NCI-H774 (cell line): ENCODE data around the gene UTP11.

Experiments
- DNase-seq: peaks from one replicate; lab custom pipeline; 2025; lab: John Stamatoyannopoulos, UW

UTP11 gene

DNA sequence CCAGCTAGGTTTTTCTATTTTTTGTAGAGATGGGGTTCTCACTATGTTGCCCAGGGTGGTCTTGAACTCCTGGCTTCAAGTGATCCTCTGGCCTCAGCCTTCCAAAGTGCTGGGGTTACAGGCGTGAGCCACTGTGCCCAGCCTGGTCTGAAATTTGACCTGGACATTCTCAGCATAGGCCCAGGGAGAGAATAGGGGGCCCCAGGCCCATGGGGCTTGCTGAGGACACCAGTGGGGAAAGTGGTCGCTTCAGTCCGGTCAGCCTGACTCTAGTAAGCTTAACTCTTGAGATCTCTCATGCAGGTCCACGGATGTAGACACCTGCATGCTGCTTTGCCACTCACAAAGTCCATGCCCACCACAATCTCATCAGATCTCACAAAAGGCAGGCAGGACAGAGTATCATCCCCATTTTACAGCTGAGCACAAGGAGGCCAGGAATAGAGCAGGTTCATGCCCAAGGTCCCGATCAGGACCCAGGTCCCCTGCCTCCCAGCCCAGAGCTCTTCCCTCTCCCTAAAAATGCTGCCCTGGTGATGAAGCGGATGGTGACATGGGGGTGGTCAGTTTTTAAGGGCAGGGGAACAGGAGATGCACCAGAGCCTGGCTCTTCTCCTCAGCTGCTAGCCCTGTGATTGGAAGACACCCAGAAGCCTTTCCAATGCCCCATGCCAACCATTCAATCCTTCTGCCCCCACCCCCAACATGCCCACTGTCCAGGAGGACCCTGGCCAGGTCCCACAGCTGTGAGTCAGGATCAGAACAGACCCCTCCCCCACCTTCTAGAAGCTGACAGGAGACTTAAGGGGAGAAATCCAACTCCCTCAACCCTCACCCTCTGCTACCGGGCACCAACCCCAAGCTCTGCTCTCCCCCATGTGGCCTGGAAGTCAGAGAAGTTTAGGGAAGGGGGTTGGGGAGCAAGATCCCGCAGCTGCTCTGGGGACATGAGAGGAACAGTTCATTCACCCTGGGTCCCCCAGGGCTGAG lies 9.0 kb upstream of the UTP11 start:
- DNase-seq: no peak

DNA sequence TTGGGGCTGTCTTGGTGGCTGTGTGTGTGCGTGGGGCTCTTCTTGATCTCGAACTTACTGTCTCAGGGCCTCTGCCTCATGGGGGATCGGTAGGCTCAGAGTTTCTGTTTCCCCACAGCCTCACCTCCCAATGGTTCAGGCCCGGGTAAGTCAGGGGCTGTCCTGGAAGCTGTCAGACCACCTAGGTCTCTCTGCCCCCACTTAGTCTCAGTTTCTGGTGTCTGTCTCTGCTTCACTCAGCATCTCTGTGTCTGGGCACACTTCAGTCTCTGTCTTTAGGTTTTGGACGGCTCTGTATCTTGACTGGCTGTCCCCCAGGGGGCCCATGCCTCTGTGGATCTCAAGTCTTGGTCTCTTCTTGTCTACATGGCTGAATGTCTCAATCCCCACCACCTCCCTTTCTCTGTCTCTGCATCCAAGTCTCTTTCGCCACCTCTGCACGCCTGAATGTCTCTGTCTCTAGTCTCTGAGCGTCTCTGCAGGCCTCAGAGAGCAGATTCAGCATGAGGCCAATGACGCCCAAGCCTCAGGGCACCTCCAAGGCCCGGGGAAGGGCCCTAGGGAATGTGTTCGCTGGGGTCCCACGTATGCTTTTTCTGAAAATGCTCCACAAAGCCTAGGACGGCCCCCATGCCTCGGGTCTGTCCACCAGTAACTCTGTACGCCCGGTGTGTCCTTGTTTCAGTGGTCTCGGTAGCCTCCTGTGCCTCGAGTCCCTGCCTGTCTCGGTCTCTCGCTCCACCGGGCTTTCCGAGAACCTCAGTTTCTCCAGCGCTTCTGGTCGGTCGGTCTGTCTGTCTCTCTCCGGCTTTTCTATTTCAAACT lies 8.0 kb upstream of the UTP11 start:
- no peak for DNase-seq

DNA sequence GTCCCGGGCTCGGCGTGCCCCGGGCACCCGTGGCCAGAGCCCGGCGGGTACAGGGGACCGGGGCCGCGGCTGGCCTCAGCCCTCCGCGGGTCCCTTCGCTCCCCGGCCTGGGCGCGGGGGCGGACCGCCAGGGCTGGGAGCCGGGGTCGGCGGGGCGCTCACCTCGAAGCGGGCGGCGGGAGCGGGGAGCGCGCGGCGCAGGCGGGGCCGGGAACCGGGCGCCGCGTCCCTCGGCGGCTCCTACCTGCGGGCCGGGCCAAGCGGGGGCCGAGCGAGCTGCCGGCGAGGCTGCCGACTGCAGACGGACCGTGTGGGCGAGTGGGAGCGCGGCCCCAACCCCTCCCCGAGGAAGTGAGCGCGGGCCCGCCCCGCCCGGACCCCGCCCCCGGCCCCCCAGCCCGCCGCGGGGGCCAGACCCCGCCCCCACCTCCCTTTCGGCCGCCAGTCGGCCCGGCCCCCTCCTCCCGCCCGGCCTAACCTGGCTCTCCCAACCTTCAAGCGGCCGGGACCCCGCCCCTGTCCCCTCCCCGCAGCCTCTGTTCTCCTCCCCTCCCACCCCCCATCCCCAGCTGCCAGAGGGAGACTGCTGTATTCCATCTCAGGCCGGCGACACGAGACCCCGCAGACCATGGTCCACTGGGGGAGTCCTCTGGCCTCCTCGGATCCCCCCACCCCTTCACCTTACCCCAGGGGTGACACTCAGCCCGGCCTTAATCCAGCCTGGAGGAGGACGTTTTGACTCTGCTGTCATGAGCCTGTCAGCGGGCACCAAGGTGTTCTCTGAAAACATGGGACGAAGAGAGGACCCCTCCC lies 7.1 kb upstream of the UTP11 start, which contains the start of gene FHL3:
Gene FHL3 (minus strand): TSS at position 320 of the 813 bp plus-strand sequence. CDS start 6,102 bp downstream, outside the sequence.
- DNase-seq: peak; percentile 45

DNA sequence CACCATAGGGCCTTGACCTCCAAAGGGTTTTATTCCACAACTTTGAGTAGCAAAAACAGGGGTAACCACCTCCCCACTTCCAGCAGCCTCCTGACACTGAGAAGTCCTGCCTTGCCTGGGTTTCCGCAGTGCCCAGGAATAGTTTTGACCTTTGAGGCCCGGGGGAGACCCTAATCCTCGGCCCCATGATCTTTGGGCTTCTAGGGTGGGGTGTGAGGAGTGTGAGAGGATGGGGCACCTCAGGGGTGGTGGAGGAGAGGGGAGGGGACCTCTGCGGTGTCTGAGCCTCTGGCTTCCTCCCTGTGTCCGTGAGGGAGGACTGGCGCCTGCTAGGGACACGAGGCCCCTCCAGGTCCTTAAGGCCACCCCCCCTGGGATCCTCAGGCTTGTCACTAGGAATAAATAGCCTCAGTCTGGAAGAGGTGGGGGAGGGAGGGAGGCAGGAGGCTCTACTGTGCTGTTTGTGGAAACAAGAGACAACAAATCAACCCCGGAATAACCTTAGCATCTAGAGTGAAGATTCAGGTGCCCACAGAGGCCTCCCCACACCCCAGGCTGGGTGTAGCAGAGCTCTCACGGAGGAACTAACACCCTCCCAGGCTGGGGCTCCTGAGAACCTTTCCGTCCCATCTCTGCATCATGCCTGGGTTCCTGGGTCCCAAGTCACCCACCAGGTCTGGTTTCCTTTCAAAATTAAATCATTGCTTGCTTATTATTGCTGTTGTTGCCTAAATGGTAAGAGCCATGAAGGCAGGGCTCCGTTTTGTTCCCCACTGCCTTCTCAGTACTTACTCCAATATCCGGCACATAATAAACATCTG lies 6.3 kb upstream of the UTP11 start:
- no peak for DNase-seq

DNA sequence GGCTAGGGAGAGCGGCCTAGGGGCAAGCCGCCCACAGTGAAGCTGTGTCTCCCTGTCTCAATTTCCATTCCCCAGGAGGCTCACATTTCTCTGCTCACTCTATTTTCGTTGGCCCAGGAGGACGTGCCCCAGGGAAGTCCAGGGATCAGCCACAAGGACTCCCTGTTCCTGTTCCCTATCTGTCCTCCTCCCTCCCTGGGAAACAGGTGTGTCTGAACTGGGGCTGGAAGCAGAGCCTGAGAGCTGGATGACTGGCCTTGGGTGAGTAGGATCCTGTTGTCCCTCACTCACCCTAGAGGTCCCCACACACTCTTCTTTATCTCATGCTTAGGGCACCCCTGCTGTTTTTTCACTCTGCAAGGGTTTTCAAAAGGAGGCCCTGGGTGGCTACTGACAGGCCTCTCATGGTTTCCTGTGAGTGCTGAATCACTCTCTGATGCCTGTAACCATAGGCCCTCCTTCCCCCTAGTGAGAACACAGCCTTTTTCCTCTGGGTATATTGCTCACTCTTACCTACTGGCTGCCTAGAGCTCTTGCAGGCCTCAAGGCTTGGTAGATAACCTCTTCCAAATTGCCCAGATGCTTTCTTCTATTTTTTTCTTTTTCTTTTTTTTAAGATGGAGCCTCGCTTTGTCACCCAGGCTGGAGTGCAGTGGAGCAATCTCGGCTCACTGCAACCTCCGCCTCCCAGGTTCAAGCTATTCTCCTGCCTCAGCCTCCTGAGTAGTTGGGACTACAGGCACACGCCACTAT lies 3.3 kb upstream of the UTP11 start:
- DNase-seq: no peak

DNA sequence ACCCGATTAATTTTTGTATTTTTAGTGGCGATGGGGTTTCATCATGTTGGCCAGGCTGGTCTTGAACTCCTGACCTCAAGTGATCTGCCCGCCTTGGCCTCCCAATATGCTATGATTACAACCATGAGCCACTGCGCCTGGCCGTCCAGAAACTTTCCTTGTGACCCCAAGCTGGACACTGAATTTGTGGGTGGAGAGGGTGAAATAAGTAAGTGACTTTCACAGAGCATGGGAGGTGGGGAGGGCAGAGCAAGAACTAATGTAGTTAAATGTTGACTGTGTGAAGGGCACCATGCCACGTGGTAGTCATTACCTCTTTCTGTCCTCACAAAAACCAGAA lies 2.7 kb upstream of the UTP11 start:
- no peak for DNase-seq

DNA sequence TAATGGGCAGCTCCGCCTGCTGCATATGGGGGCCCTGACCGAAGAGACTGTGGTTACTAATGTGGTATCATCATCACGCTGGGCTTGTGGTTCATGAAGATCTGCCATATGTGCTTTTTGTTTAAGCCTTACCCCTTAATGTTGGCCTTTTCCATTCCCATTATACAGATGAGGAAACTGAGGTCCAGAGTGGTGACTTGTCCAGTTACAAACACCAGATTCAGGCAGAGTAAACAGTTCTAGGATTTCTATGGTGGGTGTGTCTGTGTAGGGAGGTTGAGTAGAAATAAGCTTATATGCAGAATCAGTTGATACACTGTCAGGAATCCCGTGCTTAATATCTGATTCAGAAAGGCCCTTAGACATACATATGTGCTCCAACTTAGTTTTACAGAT lies 691 bp downstream of the UTP11 start:
- DNase-seq: no peak

DNA sequence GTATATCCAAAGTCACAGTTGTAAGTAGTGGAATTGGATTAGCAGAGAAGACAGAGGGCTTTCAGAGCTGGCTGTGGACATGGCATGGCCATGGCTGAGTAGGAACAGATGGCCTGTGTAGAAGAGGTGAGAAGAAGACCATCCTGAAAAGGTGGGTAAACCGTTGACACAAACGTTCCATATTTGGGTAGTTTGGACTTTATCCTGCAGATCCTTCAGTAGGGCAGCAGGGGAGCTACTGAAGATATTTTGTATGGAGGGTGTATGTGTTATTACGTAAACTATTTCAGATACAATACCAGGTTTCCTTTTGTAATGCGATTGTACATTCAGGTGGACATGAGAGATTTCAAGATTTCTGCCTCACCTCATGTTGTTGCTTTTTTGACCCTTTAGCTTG lies 1.6 kb downstream of the UTP11 start:
- no peak for DNase-seq

DNA sequence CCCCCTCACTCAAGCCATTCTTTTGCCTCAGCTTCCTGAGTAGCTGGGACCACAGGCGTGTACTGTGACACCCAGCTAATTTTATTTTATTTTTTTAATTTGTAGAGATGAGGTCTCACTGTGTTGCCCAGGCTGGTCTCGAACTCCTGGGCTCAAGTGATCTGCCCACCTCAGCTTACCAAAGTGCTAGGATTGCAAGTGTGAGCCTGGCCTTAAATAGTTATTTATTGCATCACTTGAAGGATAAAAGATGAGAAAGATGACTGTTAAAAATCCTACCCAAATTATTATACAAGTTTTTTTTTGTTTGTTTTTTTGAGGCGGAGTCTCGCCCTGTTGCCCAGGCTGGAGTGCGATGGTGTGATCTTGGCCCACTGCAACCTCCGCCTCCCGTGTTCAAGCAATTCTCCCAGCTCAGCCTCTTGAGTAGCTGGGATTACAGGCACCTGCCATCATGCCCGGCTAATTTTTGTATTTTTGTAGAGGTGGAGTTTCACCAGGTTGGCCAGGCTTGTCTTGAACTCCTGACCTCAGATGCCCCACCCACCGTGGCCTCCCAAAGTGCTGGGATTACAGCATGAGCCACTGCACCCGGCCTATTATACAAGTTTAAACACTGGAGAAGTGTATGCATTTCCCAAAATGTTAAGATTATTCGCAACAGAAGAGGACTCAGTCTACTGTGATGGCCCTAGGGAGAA lies 2.3 kb downstream of the UTP11 start:
- DNase-seq: no peak

DNA sequence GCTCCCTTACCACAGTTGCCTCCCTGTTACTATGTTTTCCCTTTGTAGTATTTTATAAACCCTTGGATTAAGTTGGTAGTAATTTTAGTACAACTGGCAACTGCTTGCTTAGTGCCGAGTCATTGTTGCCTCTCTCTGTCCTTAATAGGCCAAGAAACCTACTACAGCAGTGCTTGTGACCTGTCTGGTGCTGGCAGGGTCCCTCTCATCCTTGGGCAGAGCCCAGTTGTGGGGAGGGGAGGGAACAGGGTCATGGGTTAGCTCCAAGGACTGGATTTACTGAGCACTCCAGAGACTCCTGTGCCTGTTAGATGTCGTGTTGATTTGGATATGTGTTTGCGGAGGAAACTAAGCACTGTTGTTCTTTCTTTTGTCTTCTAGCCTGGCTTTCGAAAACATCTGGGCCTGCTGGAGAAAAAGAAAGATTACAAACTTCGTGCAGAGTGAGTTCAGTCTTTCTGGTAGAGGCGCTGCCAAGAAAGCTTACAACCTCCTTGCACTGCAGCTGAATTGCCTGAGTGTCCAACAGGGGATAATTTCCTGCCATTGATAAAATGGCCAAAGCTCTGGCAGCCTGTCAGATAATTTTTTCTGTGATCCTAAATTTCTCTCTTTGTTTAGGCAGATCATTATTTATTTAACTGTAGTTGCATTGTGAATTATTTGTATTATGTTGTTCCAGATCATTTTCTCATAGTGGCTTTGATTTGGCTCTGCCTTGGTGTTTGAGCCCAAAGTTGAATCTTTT lies 3.6 kb downstream of the UTP11 start:
- DNase-seq: no peak

DNA sequence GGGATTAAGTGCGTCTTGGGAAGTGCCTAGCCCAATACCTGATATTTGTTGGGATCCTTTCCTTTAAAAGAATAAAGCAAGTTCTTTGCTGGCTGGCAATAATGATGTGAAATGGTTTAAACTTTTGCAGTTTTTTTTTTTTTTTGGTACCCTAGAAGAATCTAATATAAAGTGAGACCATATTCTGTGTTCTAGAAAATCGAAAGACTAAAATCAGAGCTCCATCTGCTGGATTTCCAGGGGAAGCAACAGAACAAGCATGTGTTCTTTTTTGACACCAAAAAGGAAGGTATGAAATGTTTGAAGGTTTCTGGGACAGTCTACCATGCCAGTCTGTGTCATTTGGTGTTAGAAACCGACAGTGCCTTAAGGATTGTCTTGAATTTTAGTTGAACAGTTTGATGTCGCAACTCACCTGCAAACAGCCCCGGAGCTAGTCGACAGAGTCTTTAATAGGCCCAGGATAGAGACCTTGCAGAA lies 6.4 kb downstream of the UTP11 start:
- DNase-seq: peak; percentile 7

DNA sequence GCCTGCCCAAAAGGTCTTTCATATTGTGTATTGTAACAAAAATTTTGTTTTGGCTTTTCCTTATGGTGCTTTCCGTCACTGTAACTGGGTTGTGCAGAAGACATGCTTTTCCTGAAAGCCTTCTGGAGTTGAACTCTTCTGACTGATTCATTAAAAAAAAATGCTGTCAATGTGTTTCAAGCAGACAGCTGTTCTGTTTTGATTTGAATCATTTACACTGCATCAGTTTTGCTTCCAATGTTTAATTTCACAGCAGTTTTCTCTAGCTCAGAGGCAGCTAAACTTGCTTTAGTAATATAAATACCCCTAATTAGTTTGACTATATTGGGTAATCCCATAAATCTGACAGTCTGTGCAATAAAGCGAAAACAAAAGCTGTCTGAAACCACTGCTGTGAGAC lies 7.9 kb downstream of the UTP11 start:
- DNase-seq: no peak

DNA sequence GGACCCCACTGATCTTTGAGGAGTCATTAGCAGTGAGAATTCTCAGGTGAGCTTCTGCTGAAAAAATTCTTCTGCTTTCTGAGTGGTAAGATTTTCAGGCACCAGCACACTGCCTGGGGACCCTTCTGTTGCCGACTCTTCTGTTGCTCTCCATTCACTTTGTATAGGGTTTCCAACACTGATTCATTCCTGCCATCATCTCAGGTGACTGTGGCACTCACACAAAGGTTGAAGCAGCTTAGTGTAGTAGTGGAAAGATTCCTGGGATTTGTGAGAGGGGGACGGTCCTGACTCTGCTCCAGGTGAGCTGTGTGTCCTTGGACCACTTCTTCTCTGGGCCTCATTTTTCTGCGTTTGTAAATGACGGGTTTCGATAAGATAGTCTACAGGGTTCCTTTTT lies 9.4 kb downstream of the UTP11 start:
- no peak for DNase-seq

DNA sequence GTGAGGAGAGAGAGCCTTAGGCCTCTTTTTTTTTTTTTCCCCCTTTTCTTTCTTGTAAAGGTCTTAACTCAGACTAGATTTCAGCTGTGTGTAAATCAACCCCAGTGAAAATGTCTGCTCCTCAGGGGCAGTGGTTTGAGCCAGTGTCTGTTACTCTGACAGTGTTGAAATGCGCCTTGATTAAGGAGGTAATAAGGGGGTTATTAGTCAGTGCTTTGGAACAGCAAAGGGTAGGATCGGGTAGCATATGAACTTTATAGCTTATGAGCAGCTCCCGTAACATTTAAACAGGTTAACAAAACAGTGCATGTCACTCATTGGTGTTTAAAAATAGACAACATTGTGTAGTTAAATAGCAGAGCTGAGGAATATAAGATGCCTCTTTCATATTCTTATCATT lies 10.3 kb downstream of the UTP11 start:
- DNase-seq: no peak

DNA sequence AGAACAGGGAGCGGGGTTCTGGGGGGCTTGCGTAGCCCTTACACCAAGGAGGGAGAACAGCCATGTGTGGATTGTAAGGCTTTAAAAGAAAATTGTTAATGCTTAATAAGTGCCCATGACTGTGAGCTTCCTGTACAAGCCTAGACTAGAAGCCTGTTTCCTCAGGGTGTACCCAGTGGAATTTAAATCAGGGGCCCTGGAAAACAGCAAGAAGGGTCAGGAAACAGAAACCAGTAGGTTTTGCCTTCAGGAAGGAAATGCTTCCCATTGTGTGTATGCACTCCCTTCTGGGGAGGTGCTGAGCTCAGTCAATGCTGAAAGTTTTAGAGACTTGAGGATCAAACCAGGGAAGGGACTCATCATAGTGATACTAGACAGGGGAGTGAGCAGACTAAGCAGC lies 12.7 kb downstream of the UTP11 start:
- DNase-seq: no peak

DNA sequence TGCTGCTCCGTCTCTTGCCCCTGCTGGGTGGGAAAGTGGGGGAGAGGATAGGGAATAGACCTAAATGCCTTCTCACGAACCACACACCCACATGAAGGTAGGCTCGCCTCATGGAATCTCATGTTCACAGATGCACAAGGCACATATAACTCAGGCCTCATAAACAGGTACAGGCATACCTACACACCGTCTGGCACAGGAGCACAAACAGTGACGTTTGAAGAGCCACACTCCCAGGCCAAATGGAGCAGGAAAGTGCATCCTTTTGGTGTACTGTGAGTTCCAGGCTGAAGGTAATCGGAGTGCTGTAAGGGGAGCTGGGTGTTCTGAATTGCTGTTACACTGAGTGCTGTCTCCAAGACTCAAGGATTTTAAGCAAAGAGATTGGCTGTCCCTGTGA lies 13.1 kb downstream of the UTP11 start:
- DNase-seq: no peak

DNA sequence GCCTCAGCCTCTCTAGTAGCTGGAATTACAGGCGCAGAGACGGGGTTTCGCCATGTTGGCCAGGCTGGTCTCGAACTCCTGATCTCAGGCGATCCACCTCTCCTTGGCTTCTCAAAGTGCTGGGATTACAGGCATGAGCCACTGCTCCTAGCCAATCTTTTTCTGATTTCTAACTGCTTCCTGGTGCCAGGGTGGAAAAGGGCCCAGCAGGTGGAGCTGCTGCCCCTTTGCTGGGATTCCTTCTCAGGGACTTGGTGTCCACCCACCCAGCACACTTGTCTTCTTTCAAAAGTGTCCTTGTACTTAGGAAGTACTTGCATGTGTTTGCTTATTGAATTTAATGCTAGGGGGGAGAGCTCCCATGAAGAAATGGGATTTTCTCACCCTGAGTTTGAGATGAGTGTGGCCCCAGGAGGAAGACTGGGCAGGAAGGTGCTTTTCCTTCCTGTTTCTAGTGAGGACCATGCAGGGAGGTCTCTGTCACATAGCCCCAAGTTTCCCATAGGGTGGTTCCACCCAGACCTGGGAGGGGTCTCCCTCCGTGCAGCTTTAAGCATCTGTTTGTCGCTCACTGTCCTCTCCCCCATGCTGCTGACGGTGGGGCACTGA lies 14.2 kb downstream of the UTP11 start:
- peak; percentile 24 for DNase-seq
